Type B pancreatic cell (in vitro differentiated cells): Measurements from ENCODE around the gene HSP90AB1. TPM values are rescaled to one million over a fixed set of nuclear protein-coding genes. Genes with fewer than 3 reads are reported as not detected.

Experiments used
- DNase-seq: peaks from one replicate; pipeline ENCODE4 v3.0.0; 2021; ENCODE audit warnings: mixed read lengths; ENCODE audit not compliant: unreplicated experiment; ENCODE audit errors: extremely low spot score
- H3K27ac Mint-ChIP-seq: 2 replicates; pipeline ENCODE4 v1.8.0; 2021; ENCODE audit warnings: mild to moderate bottlenecking, mixed read lengths
- H3K27me3 Mint-ChIP-seq: 2 replicates; pipeline ENCODE4 v1.8.0; 2021; ENCODE audit warnings: mixed read lengths
- H3K36me3 Mint-ChIP-seq: 2 replicates; pipeline ENCODE4 v1.8.0; 2021; ENCODE audit warnings: mixed read lengths
- H3K4me1 Mint-ChIP-seq: one replicate; pipeline ENCODE4 v1.8.0; 2021; ENCODE audit warnings: mixed read lengths; ENCODE audit not compliant: unreplicated experiment
- H3K4me3 Mint-ChIP-seq: 2 replicates; pipeline ENCODE4 v1.8.0; 2021; ENCODE audit warnings: mild to moderate bottlenecking, mixed read lengths
- H3K9me3 Mint-ChIP-seq: 2 replicates; pipeline ENCODE4 v1.8.0; 2021; ENCODE audit warnings: mixed read lengths
- total RNA-seq: library from RNA; stranded (reverse); gene quantifications from 2 replicates; pipeline ENCODE4 v1.2.1, GENCODE V29; 2021; ENCODE audit warnings: low replicate concordance
- TF ChIP-seq, protein P1 (sequence below): fragments of 200-600 bp; sonication (generic); conservative IDR thresholded peaks from 2 replicates; pipeline ENCODE4 v1.5.0; 2021; ENCODE audit warnings: antibody characterized with exemption, mild to moderate bottlenecking

HSP90AB1 gene
- total RNA-seq, 1 donor from 2014 or later, result 1,082 TPM

DNA sequence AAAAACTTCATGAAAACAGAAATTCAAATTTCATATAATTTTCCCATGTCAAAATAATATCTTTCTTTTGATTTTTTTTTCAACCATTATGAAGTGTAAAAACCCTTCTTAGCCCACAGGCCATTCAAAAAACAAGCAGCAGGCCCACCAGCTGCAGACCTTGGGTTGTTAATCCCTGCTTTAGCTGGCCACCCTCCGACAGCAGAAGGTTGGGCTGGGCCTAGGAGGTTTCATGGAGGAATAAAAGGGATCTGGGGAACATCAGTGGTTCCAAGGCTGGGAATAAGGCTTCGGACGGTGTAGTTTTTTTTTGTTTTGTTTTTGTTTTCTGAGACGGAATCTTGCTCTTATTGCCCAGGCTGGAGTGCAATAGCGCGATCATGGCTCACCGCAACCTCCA is 3.6 kb upstream of the HSP90AB1 start:
- H3K9me3 Mint-ChIP-seq, result no peaks in the 10 kb centered on the region
- TF ChIP-seq, protein P1, sequence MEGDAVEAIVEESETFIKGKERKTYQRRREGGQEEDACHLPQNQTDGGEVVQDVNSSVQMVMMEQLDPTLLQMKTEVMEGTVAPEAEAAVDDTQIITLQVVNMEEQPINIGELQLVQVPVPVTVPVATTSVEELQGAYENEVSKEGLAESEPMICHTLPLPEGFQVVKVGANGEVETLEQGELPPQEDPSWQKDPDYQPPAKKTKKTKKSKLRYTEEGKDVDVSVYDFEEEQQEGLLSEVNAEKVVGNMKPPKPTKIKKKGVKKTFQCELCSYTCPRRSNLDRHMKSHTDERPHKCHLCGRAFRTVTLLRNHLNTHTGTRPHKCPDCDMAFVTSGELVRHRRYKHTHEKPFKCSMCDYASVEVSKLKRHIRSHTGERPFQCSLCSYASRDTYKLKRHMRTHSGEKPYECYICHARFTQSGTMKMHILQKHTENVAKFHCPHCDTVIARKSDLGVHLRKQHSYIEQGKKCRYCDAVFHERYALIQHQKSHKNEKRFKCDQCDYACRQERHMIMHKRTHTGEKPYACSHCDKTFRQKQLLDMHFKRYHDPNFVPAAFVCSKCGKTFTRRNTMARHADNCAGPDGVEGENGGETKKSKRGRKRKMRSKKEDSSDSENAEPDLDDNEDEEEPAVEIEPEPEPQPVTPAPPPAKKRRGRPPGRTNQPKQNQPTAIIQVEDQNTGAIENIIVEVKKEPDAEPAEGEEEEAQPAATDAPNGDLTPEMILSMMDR, result no peak
- H3K4me3 Mint-ChIP-seq, result no peak overlapping the region
- H3K4me1 Mint-ChIP-seq, result peaks cover 11% of the 10 kb centered on the region
- H3K36me3 Mint-ChIP-seq, result peaks cover 11% of the 10 kb centered on the region
- no peak for DNase-seq
- H3K27ac Mint-ChIP-seq, result no peak overlapping the region
- H3K27me3 Mint-ChIP-seq, result peaks cover 6% of the 10 kb centered on the region

DNA sequence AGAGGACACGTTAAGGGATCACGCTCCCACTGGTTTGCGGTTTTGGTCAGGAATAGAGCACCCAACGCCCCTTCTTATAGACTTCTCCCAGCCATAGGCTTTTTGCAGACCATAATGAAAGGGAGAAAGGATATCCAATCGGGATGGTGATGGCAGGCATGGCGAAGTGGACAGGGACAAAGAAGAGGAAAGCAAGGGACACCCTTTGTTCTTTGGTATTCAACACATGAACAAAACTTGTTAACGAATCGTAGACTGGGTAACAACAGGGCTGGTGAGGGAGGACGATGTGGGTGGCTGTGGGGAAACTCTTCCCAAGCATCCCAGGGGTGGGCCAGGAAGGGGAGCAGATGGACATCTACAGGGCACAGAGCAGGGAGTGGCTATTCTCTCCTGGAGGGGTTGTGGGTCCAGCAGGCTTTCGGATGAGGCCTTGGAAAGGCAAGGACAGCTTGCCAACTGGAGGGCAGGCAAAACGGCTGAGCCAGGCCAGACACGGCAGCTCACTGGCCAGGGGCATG is 1.4 kb upstream of the HSP90AB1 start:
- H3K36me3 Mint-ChIP-seq, result peaks cover 27% of the 10 kb centered on the region
- TF ChIP-seq, protein P1, result no peak
- H3K4me1 Mint-ChIP-seq, result peaks cover 23% of the 10 kb centered on the region
- peaks cover 6% of the 10 kb centered on the region for H3K27me3 Mint-ChIP-seq
- H3K4me3 Mint-ChIP-seq, result peak overlapping the region; percentile 99
- no peak for DNase-seq
- no peaks in the 10 kb centered on the region for H3K9me3 Mint-ChIP-seq
- H3K27ac Mint-ChIP-seq, result peak overlapping the region; percentile 100

DNA sequence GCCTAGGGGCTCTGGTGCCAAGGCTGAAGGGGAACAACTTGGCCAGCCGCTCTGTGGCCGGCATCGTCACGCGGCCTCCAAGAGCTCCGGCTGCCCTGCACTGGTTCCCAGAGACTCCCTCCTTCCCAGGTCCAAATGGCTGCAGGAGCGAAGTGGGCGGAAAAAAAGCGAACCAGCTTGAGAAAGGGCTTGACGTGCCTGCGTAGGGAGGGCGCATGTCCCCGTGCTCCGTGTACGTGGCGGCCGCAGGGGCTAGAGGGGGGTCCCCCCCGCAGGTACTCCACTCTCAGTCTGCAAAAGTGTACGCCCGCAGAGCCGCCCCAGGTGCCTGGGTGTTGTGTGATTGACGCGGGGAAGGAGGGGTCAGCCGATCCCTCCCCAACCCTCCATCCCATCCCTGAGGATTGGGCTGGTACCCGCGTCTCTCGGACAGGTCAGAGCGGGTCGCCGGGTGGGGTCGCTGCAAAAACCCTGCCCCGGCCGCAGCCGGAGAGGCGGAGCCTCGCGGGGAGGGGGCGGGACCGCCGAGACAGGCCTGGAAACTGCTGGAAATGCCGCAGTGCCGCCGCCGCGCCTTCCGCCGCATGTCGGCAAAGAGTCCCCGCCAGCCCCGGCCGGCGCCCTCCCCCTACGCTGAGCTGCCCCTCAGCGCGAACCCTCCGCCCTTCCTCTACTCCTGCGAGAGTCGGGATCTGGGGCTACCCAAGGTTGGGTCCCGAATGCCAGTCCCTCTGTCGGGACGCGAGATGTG is 814 bp upstream of the HSP90AB1 start:
- Mint-ChIP-seq H3K4me1 (peaks cover 24% of the 10 kb centered on the region), H3K9me3 (no peaks in the 10 kb centered on the region), H3K36me3 (peaks cover 29% of the 10 kb centered on the region), H3K27me3 (peaks cover 6% of the 10 kb centered on the region), H3K4me3 (peak overlapping the region; percentile 99), H3K27ac (peak overlapping the region; percentile 100)
- peak; percentile 91 for DNase-seq
- TF ChIP-seq, protein P1, result peak; percentile 42

DNA sequence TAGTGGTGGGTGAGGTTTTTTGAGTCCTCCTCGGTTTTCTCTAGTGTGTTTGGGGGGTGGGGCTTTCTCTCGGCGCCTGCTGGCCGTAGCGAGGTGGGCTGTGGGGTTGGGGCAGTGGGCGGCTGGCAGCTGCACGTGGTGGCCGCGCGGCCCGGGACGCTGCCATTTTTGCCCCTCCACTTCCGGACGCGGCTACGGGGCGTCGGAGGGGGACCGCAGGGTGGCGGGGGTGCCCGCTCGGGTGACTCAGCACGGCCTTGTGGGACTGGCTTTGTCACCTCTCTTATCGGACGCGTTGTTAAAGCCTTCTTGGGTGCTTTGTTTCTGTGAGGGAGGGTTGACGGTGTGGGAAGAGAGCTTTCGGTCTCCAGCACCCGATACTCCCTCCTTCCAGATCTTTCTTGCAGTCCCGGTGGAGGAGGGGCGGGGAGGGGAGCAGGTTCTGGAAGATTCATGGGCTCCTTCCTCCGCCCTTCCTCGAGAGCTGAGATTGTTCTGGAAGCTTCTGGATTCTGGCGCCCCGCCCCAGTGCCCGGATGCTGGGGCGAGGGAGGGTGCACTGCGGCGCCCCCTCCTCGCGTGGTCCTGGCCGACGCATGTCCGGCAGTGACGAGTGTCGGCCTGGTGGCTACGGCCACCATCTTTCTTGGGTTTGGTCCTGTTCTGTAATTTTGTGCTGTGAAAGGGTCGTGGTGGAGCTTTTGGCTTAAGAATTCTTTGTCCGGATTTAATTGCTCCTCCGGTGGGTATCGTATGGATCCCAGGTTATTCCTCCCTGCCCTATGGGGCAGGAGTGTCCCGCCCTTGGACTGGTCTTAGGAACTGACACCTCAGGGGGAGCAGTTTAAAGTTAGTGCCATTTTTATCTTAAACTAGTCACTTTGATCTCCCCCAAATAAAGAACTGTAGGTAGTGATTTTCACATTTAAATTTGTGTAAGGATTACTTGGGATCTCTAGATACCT is 719 bp downstream of the HSP90AB1 start:
- DNase-seq, result no peak
- TF ChIP-seq, protein P1, result no peak
- peaks cover 6% of the 10 kb centered on the region for H3K27me3 Mint-ChIP-seq
- H3K4me1 Mint-ChIP-seq, result peaks cover 30% of the 10 kb centered on the region
- H3K9me3 Mint-ChIP-seq, result no peaks in the 10 kb centered on the region
- peak overlapping the region; percentile 99 for H3K4me3 Mint-ChIP-seq
- H3K27ac Mint-ChIP-seq, result peak overlapping the region; percentile 100
- H3K36me3 Mint-ChIP-seq, result peaks cover 41% of the 10 kb centered on the region

DNA sequence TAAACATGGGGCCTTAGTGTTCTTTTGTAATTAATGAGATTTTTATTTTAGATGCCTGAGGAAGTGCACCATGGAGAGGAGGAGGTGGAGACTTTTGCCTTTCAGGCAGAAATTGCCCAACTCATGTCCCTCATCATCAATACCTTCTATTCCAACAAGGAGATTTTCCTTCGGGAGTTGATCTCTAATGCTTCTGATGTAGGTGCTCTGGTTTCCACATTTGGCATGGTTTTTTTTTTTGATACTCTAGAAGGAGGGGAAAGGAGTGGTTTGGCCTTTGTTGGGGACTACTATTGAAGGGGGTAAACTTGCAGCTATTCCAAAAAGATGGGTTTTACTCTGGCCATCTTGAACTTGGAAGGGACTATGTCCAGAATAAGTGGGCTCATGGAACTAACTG is 1.7 kb downstream of the HSP90AB1 start:
- H3K4me3 Mint-ChIP-seq, result peak overlapping the region; percentile 99
- H3K36me3 Mint-ChIP-seq, result peaks cover 51% of the 10 kb centered on the region
- peaks cover 40% of the 10 kb centered on the region for H3K4me1 Mint-ChIP-seq
- TF ChIP-seq, protein P1, result no peak
- peak overlapping the region; percentile 100 for H3K27ac Mint-ChIP-seq
- H3K9me3 Mint-ChIP-seq, result no peaks in the 10 kb centered on the region
- peaks cover 6% of the 10 kb centered on the region for H3K27me3 Mint-ChIP-seq
- no peak for DNase-seq
